Testis (tissue), 3 donors: ENCODE data around the gene RNASE13. TPM values are rescaled to one million over a fixed set of nuclear protein-coding genes. Genes with fewer than 3 reads are reported as not detected.

Source experiments
- DNase-seq: peaks from one replicate; pipeline ENCODE4 v3.0.0-alpha.2; 2019
- H3K27ac ChIP-seq, 2 donors: fragments of 200-600 bp; sonication (generic); one replicate each; pipeline ENCODE4 v1.5.1; 2019
- H3K27me3 ChIP-seq: fragments of 200-600 bp; sonication (generic); one replicate; pipeline ENCODE4 v1.5.1; 2019
- H3K36me3 ChIP-seq: fragments of 200-600 bp; sonication (generic); one replicate; pipeline ENCODE4 v1.5.1; 2017; ENCODE audit warnings: low read depth; ENCODE audit errors: missing control alignments
- H3K4me1 ChIP-seq: fragments of 200-600 bp; sonication (generic); one replicate; pipeline ENCODE4 v1.5.1; 2019
- H3K4me3 ChIP-seq, 2 donors: fragments of 200-600 bp; sonication (generic); one replicate each; pipeline ENCODE4 v1.5.1; 2017 to 2019
- H3K9me3 ChIP-seq: fragments of 200-600 bp; sonication (generic); one replicate; pipeline ENCODE4 v1.5.1; 2017
- POLR2A ChIP-seq: fragments of 450-650 bp; IDR thresholded peaks from one replicate; pipeline ENCODE4 v1.6.1; 2017; ENCODE audit warnings: antibody characterized with exemption, mild to moderate bottlenecking, moderate library complexity
- WGBS, 2 donors: methylation state at CpG; one replicate each; pipeline ENCODE4 v1.1.5; 2018; 5-methylcytosine and 5-hydroxymethylcytosine counted together
- intact Hi-C: fragments of 100-400 bp; cut with DNase I; formaldehyde crosslinking; loops from one replicate; pipeline ENCODE4 v1.15.1; 2023; ENCODE audit warnings: low total_unique reads
- polyA plus RNA-seq: library from polyadenylated mRNA; stranded (reverse); fragments of 350-450 nt; fragmentation: Illumina TruSeq; extraction: RNeasy Lipid Tissue Mini Kit (QIAGEN cat#74804); gene quantifications from one replicate; pipeline ENCODE4 v1.2.3, GENCODE V29; 2014; ENCODE audit warnings: low read depth, low replicate concordance; ENCODE audit not compliant: insufficient read depth
- total RNA-seq, 2 donors: library from RNA; depleted of rRNA; stranded (reverse); fragments of >200 nt; gene quantifications; one replicate each; pipeline ENCODE4 v1.2.3, GENCODE V29; 2016
- TF ChIP-seq, protein P1 (sequence below), 3 experiments: fragments of 450-650 bp in 2 of 3; fragments of 200-600 bp in 1 of 3; sonication (generic) in 1 of 3; IDR thresholded peaks; one replicate each; pipeline ENCODE4 v1.5.1; 2016 to 2019; ENCODE audit warnings: antibody characterized with exemption in 3 of 3, mild to moderate bottlenecking in 2 of 3, moderate library complexity in 1 of 3

RNASE13 gene
- total and polyA plus RNA-seq, 3 donors from 2014 or later = not detected

- no peaks in the 10 kb centered on the region for H3K36me3 ChIP-seq
- H3K9me3 ChIP-seq = no peaks in the 10 kb centered on the region
- H3K27me3 ChIP-seq = no peaks in the 10 kb centered on the region
- TF ChIP-seq POLR2A = no peak
- TF ChIP-seq, protein P1, sequence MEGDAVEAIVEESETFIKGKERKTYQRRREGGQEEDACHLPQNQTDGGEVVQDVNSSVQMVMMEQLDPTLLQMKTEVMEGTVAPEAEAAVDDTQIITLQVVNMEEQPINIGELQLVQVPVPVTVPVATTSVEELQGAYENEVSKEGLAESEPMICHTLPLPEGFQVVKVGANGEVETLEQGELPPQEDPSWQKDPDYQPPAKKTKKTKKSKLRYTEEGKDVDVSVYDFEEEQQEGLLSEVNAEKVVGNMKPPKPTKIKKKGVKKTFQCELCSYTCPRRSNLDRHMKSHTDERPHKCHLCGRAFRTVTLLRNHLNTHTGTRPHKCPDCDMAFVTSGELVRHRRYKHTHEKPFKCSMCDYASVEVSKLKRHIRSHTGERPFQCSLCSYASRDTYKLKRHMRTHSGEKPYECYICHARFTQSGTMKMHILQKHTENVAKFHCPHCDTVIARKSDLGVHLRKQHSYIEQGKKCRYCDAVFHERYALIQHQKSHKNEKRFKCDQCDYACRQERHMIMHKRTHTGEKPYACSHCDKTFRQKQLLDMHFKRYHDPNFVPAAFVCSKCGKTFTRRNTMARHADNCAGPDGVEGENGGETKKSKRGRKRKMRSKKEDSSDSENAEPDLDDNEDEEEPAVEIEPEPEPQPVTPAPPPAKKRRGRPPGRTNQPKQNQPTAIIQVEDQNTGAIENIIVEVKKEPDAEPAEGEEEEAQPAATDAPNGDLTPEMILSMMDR (IDR thresholded peaks at IDR 0.05) = no peak
- intact Hi-C loops = no loop called here
- no peak for DNase-seq
- no peak overlapping the region for H3K4me3 ChIP-seq
- 80 to 86% methylated on average over 15 to 20 of the region's 20 CpGs for WGBS, 2 donors
- H3K27ac ChIP-seq = no peak overlapping the region
- peaks cover 10% of the 10 kb centered on the region for H3K4me1 ChIP-seq
Observed at GRCh38 chr14:21053184-21054122, 18.8 kb upstream of the RNASE13 start.

- Histone ChIP-seq H3K9me3 (no peaks in the 10 kb centered on the region), H3K27ac (no peak overlapping the region), H3K4me1 (peaks cover 13% of the 10 kb centered on the region), H3K4me3 (no peak overlapping the region), H3K27me3 (no peaks in the 10 kb centered on the region), H3K36me3 (no peaks in the 10 kb centered on the region)
- DNase-seq = no peak
- intact Hi-C loops = no loop called here
- WGBS, 2 donors = 89% methylated on average over 3 of the region's 3 CpGs
- TF ChIP-seq POLR2A = no peak
- TF ChIP-seq, protein P1 (IDR thresholded peaks at IDR 0.05) = no peak
Observed at GRCh38 chr14:21050597-21050996, 16.0 kb upstream of the RNASE13 start.

- WGBS, 2 donors = 46 to 57% methylated on average over 3 of the region's 3 CpGs
Observed at GRCh38 chr14:21049271-21049673, 14.7 kb upstream of the RNASE13 start.

GRCh38 chr14:21048638-21049037 is 14.0 kb upstream of the RNASE13 start:
- Histone ChIP-seq H3K27me3 (no peaks in the 10 kb centered on the region), H3K27ac (no peak overlapping the region), H3K36me3 (no peaks in the 10 kb centered on the region), H3K4me3 (no peak overlapping the region), H3K9me3 (no peaks in the 10 kb centered on the region), H3K4me1 (peaks cover 13% of the 10 kb centered on the region)
- DNase-seq = peak; percentile 71
- 47 to 49% methylated on average over 2 of the region's 2 CpGs for WGBS, 2 donors
- intact Hi-C loops = no loop called here
- TF ChIP-seq POLR2A = no peak
- TF ChIP-seq, protein P1 (IDR thresholded peaks at IDR 0.05) = no peak

More at GRCh38 chr14:21049271-21049673, 14.7 kb upstream of the RNASE13 start:
- no peak overlapping the region for H3K27ac ChIP-seq
- H3K36me3 ChIP-seq = no peaks in the 10 kb centered on the region
- H3K27me3 ChIP-seq = no peaks in the 10 kb centered on the region
- no peak for DNase-seq
- intact Hi-C loops = no loop called here
- H3K4me1 ChIP-seq = peaks cover 13% of the 10 kb centered on the region
- no peaks in the 10 kb centered on the region for H3K9me3 ChIP-seq
- no peak for TF ChIP-seq POLR2A
- TF ChIP-seq, protein P1 (IDR thresholded peaks at IDR 0.05) = no peak
- H3K4me3 ChIP-seq = no peak overlapping the region
